Frontal cortex (tissue), 4 donors: ENCODE measurements around the gene RAC2. TPM values are rescaled to one million over a fixed set of nuclear protein-coding genes. Genes with fewer than 3 reads are reported as not detected.
"Not testable (repeated sequence)": the region's sequence is repeated elsewhere in the genome, so short reads cannot be mapped to it uniquely, and the experiment has no call there.

Source experiments
- DNase-seq, 2 donors: peaks; one replicate each; pipeline ENCODE4 v3.0.0; 2012; ENCODE audit warnings: low spot score in 2 of 2
- FAIRE-seq: peaks from 2 replicates; lab custom pipeline; 2012; peaks lifted over from hg19 to GRCh38; lab: Jason Lieb, UNC
- total RNA-seq: library from RNA; depleted of rRNA; stranded (reverse); fragments of >200 nt; gene quantifications from one replicate; pipeline ENCODE4 v1.2.3, GENCODE V29; 2014
- donor health status: control.
- donor health status: control.
- donor health status: control.

The RAC2 gene
- total RNA-seq, 1 donor from 2014 or later = under 0.01 TPM

- FAIRE-seq (no peak), DNase-seq (no peak)
Measured at GRCh38 chr22:37210041-37210803, 33.8 kb downstream of the RAC2 start.

DNA sequence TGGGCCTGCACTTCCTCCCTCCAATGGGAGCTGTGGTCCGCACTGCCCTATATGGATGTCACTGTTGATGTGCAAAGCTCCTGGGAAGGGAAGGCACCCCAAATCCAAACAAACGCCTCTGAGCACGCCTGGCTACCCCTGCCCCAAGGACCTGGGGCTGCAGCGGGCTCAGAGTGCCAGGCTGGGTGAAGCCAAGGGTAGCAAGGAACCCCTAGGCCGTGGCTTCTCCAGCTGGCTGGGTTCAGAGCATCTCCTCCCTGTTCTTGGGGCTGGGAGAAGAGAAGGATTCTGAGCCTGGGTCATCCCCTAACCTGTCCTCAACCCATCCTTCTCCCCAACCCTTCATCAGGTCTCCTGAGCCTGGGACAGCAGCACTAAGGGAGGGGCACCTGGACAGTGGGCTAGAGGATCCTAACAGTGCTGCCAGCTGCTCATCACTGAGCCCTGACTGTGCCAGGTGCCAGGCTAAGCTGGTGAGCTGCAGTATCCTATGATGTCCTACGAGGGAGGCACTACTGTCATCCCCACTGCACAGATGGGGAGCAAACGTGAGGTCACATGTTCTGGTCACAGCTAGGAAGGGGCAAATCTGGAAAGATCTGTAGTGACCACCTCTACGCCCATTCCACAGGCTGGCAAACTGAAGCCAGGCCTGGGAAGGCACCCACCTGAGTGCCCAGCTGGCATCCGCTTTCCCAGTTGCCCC is 34.8 kb downstream of the RAC2 start:
- DNase-seq = no peak
- FAIRE-seq = no peak

DNA sequence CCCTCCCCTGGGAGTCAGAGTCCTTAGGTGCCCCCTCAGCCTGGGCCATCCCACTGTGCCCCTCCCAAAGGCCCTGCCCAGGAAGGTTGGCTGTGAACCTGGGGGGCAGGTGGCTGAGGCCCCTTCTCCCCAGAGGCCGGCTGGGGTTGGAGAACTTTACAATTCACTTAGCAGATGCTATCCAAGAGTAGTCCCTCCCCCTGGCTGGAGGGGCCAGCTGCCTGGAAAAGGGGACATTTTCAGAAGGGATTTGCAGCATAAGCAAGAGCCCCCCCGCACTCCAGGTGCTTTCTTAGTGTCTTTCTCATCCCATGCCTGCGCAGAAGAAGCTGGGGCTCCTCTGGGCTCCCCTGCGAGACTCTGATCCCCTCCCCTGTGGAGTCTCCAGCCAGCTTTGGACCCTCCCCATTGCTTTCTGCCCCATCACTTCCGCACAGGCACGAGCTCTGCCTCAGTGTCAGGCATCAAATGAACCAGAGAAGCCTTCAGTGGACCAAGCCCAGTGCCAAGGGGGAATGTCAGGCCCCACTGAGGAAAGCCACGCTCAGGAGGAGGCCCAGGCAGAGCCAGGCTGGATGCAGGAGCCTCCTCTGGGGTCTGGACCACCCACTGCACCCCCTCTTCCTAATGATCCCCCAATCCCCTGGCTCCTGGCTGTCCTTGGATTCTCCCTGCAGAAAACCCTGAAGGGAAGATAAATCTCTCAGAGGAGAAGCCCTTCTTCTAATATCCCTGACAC is 35.5 kb downstream of the RAC2 start:
- no peak for FAIRE-seq
- DNase-seq = no peak

DNA sequence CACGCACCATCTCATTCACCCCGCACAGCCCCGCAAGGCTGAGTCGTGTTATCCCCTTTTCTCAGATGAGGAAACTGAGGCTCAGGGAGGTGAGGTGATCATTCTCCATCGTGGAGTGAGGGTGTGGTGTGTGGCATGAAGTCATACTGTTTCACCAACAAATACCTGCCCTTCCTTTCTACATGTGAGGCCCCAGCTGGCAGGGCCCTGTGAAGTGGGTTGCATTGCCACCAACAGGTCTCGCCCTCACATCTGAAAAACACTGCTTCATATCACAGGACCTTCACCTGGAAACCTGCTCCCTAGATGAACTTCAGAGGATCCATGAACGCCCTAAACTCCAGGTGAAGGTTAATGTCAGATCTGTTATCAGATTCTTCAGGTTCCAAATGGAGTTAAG is 36.1 kb downstream of the RAC2 start:
- DNase-seq = no peak
- no peak for FAIRE-seq

DNA sequence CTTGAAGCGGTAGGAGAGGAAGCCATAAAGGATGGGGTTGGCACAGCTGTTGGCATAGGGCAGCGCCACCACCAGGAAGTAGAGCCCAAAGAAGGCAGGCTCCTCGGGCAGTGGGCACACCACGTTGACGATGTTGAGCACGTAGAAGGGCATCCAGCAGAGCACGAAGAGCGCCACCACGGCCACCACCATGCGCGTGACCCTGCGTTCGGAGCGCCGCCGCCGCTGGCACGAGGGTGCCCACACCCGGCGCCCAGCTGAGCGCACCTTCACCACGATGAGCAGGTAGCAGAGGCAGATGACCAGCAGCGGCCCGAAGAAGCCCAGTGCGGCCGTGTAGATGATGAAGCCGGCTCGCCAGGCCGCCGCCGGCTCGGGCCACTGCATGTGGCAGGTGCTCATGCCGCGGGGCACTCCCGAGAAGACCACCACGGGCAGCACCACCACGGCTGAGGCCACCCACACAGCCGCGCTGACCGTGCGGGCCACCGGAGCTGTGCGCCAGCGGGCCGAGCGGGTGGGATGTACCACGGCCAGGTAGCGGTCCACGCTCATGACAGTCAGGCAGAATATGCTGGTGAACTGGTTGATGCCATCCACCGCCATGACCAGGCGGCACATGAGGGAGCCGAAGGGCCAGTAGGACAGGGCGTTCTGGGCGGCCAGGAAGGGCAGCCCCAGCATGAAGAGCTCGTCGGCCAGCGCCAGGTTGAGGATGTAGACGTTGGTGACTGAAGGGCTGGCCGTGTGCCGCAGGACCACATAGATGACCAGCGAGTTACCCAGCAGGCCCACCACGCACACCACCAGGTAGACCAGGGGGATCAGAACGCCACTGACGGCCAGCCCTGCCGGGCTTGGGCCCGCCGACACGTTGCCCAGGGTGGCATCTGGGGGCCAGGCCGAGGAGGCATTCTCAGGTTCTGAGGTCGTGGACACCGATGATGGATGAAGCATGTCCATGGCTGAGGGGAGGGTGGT is 36.9 kb downstream of the RAC2 start:
- no peak for FAIRE-seq
- no peak for DNase-seq

- FAIRE-seq = no peak
- no peak for DNase-seq
Measured at GRCh38 chr22:37206118-37206840, 37.8 kb downstream of the RAC2 start.

- no peak for DNase-seq
- no peak for FAIRE-seq
Measured at GRCh38 chr22:37205046-37205445, 39.0 kb downstream of the RAC2 start.

DNA sequence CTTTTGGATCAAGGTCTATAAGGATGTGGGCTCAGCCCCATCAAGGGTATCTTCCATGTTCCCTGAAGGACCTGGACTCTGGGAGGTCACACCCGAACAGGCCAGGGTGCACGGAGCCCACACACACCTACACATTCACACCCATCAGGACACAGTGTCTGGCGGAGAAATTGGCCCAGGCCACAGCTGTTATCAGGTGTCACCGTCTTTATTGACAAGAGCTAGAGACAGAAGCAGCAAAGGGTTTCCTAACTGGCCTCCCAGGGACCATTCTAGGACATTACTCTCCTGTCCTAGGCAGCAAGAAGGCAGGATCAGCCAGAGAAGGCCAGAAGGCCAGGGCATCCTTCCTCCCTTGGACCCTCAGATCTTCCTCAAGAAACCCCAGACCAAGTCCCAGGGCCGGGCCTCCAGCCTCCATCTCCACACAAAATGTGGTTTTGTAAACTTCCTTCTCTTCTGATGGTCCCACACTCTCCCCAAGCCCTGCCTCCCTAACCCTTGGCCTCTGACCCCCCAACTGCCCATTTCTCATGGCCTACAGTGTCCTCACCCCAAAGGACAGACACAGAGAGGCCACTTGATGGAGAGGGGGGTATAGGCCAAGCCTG is 39.9 kb downstream of the RAC2 start:
- no peak for DNase-seq
- no peak for FAIRE-seq

DNA sequence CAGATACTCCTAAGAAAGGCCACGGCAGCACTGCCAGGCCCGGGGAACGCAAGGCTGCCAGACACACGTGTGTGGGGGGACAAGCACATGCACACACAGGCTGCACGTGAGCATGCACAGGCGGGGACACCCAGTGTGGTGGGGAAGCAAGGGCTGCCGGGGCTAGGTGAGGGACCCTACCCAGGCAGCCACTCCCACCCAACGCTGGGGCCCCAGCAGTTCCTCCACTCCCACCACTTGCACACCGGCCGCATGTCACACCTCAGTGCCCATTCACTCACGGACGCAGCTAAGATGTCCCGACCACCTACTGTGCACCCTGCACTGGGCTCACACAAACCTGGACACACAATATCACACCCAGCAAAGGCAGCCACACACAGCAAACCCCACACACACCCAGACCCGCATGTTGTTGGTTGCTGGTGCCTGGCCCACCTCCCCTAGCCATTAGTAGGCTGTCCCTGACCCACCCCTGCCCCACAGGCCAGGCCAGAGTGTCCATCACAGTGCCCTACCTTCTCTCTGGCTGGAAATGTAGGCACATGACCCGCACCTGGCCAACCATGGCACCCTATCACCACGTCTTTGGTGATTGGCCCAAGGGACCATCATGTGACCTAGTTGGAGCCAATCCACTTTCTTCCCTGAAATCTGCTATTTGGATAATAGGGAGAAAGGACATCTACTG is 40.6 kb downstream of the RAC2 start:
- DNase-seq = no peak
- no peak for FAIRE-seq

DNA sequence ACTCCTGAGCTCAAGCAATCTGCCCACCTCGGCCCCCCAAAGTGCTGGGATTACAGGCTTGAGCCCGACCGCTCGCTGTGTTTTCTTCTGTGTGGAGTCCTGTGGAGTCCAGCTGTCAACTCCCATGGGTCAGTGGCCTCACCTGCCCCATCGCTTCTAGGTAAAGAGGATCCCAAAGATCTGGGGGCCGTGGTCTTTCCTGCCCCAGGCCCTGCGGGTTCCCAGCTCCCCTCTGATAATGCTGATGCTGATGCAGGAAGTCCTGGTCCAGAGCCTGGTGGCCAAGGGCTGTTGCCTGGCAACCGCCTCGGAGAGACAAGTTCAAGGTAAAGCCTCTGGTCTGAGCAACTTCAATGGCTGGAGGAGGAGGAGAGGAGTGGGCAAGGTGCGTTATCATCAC is 41.4 kb downstream of the RAC2 start:
- DNase-seq = no peak

GRCh38 chr22:37202001-37202555 is 42.0 kb downstream of the RAC2 start:
- FAIRE-seq = no peak
- DNase-seq = no peak

More for the DNA sequence above, 41.4 kb downstream of the RAC2 start:
- no peak for FAIRE-seq

DNA sequence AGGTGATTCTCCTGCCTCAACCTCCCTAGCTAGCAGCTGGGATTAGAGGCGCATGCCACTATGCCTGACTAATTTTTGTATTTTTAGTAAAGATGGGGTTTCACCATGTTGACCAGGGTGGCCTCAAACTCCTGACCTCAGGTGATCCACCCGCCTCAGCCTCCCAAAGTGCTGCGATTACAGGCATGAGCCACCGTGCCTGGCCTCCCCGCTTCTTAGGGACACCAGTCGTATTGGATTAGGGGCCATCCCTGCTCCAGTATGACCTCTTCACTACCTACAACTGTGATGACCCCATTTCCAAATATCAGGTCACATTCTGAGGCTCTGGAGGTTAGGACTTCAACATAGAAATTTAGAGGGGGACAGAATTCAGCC is 42.6 kb downstream of the RAC2 start:
- FAIRE-seq, DNase-seq: not testable (repeated sequence)

DNA sequence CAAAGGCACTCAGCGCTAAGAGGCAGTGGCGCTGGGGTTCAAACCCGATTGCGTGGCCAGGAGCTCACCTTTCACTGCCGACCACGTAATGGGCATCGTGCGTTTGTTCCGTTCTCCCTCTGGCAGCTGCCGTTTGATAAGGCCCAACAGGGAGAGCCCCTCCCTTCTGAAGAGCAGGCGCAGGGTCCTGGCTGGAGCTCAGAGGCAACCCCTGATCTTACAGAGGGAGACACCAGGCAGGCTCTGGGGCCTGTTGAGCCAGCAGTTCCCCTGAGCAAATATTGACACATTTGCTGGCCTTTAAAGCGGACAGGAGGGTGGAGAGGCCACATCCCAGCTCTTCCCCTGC is 44.3 kb downstream of the RAC2 start:
- FAIRE-seq (no peak), DNase-seq (no peak)

- DNase-seq = peak; percentile 97 to 100
- FAIRE-seq = peak; percentile 85
Measured at GRCh38 chr22:37199103-37199759, 44.8 kb downstream of the RAC2 start.

DNA sequence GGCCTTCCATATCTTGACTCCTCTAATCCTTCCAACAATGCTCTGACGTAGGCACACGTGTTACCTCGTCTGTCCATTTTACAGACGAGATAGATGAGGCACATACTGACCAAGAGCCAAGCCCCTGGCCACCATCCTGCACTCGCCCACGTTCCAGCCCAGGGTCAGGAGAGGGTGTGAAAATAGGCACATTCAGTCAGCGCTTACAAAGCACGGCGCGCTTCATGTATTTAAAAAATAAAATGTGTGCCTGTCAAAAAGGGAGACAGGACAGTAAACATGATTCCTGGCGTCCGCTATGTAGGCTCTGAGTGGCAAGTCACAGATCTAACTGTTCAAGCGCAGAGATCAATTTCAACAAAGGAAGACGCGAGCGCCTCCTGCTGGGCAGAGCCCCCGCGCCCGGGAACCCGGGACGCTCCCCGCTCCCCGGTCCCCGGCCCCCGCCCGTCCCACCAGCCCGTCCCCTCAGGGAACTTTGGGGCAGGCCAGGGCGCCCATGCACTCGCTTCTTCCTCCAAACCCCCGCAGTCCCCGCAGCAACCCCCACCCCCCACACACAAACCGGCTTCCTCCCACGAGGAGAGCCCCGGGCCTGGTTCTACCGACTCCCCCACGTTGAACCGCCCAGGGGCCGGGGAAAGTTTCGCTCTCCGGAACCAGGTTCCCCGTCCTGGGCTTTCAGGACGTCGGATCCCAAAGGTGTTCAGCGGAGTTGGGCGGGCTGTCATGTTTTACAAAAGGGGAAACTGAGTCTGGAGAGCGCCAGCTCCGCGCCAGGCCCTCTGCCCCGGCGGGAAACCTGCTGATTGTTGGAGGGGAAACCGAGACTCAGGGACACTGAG is 45.6 kb downstream of the RAC2 start:
- DNase-seq (peak; percentile 78 to 81), FAIRE-seq (no peak)

DNA sequence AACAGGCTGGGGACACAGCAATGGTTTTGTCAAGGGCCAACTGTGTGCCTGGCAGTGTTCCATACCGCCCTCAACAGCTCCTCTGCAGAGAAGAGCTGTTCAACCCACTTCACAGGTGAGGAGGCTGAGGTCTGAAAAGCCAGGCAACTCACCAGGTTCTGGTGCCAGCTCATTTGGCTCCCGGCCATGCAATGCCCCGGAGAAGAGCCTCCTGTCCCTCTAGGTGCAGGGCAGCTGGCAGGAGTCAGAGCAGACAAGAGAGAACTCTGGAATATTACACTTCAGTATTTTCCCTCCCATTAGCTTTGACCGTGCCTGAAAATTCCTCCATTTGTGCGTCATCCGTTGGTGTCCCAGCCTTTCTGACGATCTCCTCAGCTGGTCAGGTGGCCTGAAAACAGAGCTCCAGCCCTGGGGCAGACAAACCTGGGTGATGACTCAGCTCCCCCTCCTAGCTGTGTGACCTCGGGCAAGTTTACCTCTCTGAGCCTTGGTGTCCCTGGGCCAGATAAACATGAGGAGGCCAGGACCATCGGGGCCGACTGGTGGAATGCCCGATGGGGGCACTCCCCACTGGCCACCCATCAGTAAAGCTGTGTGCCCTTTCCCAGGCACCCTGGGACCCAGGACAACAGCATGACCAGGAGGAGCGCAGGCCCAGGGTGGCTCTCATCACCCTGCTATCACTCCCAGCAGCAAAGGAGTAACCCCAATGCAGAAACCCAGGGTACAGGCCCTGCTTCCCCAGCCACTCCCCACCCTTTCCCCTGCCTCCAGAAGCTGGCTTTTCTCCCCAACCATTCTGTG is 46.4 kb downstream of the RAC2 start:
- DNase-seq = no peak
- FAIRE-seq = no peak
